WTC11 (cell line): ENCODE results near the gene COX5A. TPM values are rescaled to one million over a fixed set of nuclear protein-coding genes. Genes with fewer than 3 reads are reported as not detected.
"Not testable (repeated sequence)": the region's sequence is repeated elsewhere in the genome, so short reads cannot be mapped to it uniquely, and the experiment has no call there.

Experiments
- ATAC-seq: fragments of 200-7000 bp; cut with Tn5 transposase; 2 replicates; pipeline ENCODE4 v1.10.0; 2021; ENCODE audit warnings: mild to moderate bottlenecking, moderate library complexity
- CTCF ChIA-PET: fragments of 300-600 bp; sonication (Branson Sonifier 250); formaldehyde crosslinking; loops from one replicate; lab custom pipeline; 2021; ENCODE audit warnings: antibody characterized with exemption; lab: Charles Lee
- POLR2A ChIA-PET: fragments of 350-600 bp; sonication (Branson Sonifier 250); formaldehyde crosslinking; loops from one replicate; lab custom pipeline; 2021; ENCODE audit warnings: antibody characterized with exemption; lab: Charles Lee
- DNase-seq: peaks from one replicate; pipeline ENCODE4 v3.0.0; 2021; ENCODE audit warnings: low spot score
- H3K27ac Mint-ChIP-seq: 2 replicates; pipeline ENCODE4 v1.8.0; 2021; ENCODE audit warnings: mixed read lengths
- H3K27me3 Mint-ChIP-seq: 2 replicates; pipeline ENCODE4 v1.8.0; 2021; ENCODE audit warnings: low read depth, mild to moderate bottlenecking, moderate library complexity, mixed read lengths
- H3K36me3 Mint-ChIP-seq: 2 replicates; pipeline ENCODE4 v1.8.0; 2021; ENCODE audit warnings: mixed read lengths
- H3K4me1 Mint-ChIP-seq: 2 replicates; pipeline ENCODE4 v1.8.0; 2022; ENCODE audit warnings: mixed read lengths
- H3K4me3 Mint-ChIP-seq: 2 replicates; pipeline ENCODE4 v1.8.0; 2021; ENCODE audit warnings: mild to moderate bottlenecking, moderate library complexity, mixed read lengths
- H3K9me3 Mint-ChIP-seq: 2 replicates; pipeline ENCODE4 v1.8.0; 2021; ENCODE audit warnings: mixed read lengths
- E2F5 ChIP-seq: sonication (generic); formaldehyde crosslinking; IDR thresholded peaks from 2 replicates; pipeline ENCODE4 v1.8.1; 2022; ENCODE audit warnings: mild to moderate bottlenecking, moderate library complexity, missing genetic modification reagents
- ELF4 ChIP-seq: sonication (generic); formaldehyde crosslinking; IDR thresholded peaks from 2 replicates; pipeline ENCODE4 v1.8.1; 2022; ENCODE audit warnings: low read depth, mild to moderate bottlenecking, moderate library complexity, missing genetic modification reagents
- ESRRA ChIP-seq: sonication (generic); formaldehyde crosslinking; IDR thresholded peaks from 2 replicates; pipeline ENCODE4 v1.8.1; 2022; ENCODE audit warnings: mild to moderate bottlenecking, missing genetic modification reagents, borderline replicate concordance
- FOXJ3 ChIP-seq: sonication (generic); formaldehyde crosslinking; IDR thresholded peaks from 2 replicates; pipeline ENCODE4 v1.9.0; 2021; ENCODE audit warnings: missing genetic modification reagents, mild to moderate bottlenecking, borderline replicate concordance
- HMGA2 ChIP-seq: fragments of 250-450 bp; sonication (Bioruptor Pico); IDR thresholded peaks from 2 replicates; pipeline ENCODE4 v1.4.0; 2021; ENCODE audit warnings: mild to moderate bottlenecking, moderate library complexity
- IRF1 ChIP-seq: sonication (generic); formaldehyde crosslinking; IDR thresholded peaks from 2 replicates; pipeline ENCODE4 v1.8.0; 2023; ENCODE audit warnings: missing genetic modification reagents
- JUN ChIP-seq: sonication (generic); formaldehyde crosslinking; IDR thresholded peaks from 2 replicates; pipeline ENCODE4 v1.8.0; 2023; ENCODE audit warnings: mild to moderate bottlenecking, missing genetic modification reagents
- MLX ChIP-seq: sonication (generic); formaldehyde crosslinking; IDR thresholded peaks from 2 replicates; pipeline ENCODE4 v1.8.1; 2023; ENCODE audit warnings: mild to moderate bottlenecking, missing genetic modification reagents, moderate library complexity
- NFE2L1 ChIP-seq: sonication (generic); formaldehyde crosslinking; IDR thresholded peaks from 2 replicates; pipeline ENCODE4 v1.8.1; 2023; ENCODE audit warnings: missing genetic modification reagents
- NFYB ChIP-seq: sonication (generic); formaldehyde crosslinking; conservative IDR thresholded peaks from 2 replicates; pipeline ENCODE4 v1.8.0; 2022; ENCODE audit warnings: low read depth, missing genetic modification reagents
- NR1H2 ChIP-seq: sonication (generic); formaldehyde crosslinking; IDR thresholded peaks from 2 replicates; pipeline ENCODE4 v1.9.0; 2021; ENCODE audit warnings: mild to moderate bottlenecking, moderate library complexity, missing genetic modification reagents
- PREB ChIP-seq: sonication (generic); formaldehyde crosslinking; IDR thresholded peaks from 2 replicates; pipeline ENCODE4 v1.8.1; 2022; ENCODE audit warnings: mild to moderate bottlenecking, missing genetic modification reagents, moderate library complexity, borderline replicate concordance
- SP1 ChIP-seq: sonication (generic); formaldehyde crosslinking; conservative IDR thresholded peaks from 2 replicates; pipeline ENCODE4 v1.8.1; 2022; ENCODE audit warnings: missing genetic modification reagents
- TCF7 ChIP-seq: sonication (generic); formaldehyde crosslinking; IDR thresholded peaks from 2 replicates; pipeline ENCODE4 v1.8.0; 2022; ENCODE audit warnings: mild to moderate bottlenecking, low read depth, missing genetic modification reagents, moderate library complexity
- ZNF121 ChIP-seq: sonication (generic); formaldehyde crosslinking; IDR thresholded peaks from 2 replicates; pipeline ENCODE4 v1.8.0; 2023; ENCODE audit warnings: missing genetic modification reagents
- ZNF425 ChIP-seq: fragments of 250-450 bp; sonication (Bioruptor Pico); conservative IDR thresholded peaks from 2 replicates; pipeline ENCODE4 v1.9.0; 2021; ENCODE audit warnings: mild to moderate bottlenecking
- ZNF512 ChIP-seq: sonication (generic); formaldehyde crosslinking; IDR thresholded peaks from 2 replicates; pipeline ENCODE4 v1.8.1; 2022; ENCODE audit warnings: missing genetic modification reagents, borderline replicate concordance
- total RNA-seq: library from RNA; stranded (reverse); gene quantifications from 3 replicates; pipeline ENCODE4 v1.2.3, GENCODE V29; 2021

Gene COX5A
- total RNA-seq, 1 experiment from 2014 or later, result 354 TPM

- TF ChIP-seq NR1H2 (CRISPR knock-in tag), result no peak
- no peak for TF ChIP-seq NFYB
Measured at GRCh38 chr15:74888716-74889115, 49.2 kb downstream of the COX5A start (continued).

- CTCF ChIA-PET, result interaction anchor here (1.2 to 1.4 kb wide), 2 partner anchors 14 to 127 kb away, joined by 3 read pairs; no protein-coding TSS in a partner anchor
- H3K4me3 Mint-ChIP-seq, ATAC-seq, H3K27me3 Mint-ChIP-seq, POLR2A ChIA-PET, H3K27ac Mint-ChIP-seq, DNase-seq, H3K9me3 Mint-ChIP-seq: not testable (repeated sequence)
- Mint-ChIP-seq H3K36me3 (peaks cover 16% of the 10 kb centered on the region; the same call in 1 of the 2 replicates), H3K4me1 (peaks cover 22% of the 10 kb centered on the region)
Measured at GRCh38 chr15:74887537-74888193, 50.2 kb downstream of the COX5A start.

- peaks cover 7% of the 10 kb centered on the region; the same call in 1 of the 2 replicates for H3K36me3 Mint-ChIP-seq
- H3K27me3 Mint-ChIP-seq, result peaks cover 8% of the 10 kb centered on the region
- ATAC-seq, result no peak
- TF ChIP-seq ZNF121 (CRISPR knock-in tag), result 0 out of 2 replicates have a peak, but pooled peaks have one; percentile 22
- no peak for TF ChIP-seq ZNF425 (CRISPR knock-in tag)
- TF ChIP-seq, all 79 proteins: peak for 1
- DNase-seq, result no peak
- Mint-ChIP-seq H3K4me3 (no peak overlapping the region), H3K9me3 (peaks cover 6% of the 10 kb centered on the region), H3K27ac (no peak overlapping the region), H3K4me1 (peaks cover 16% of the 10 kb centered on the region)
- POLR2A ChIA-PET, result no interaction called here
- CTCF ChIA-PET, result interaction anchor here (0.6 to 4.2 kb wide), 2 partner anchors 16 to 107 kb away, joined by 3 to 27 read pairs; no protein-coding TSS in a partner anchor
Measured at GRCh38 chr15:74885461-74885860, 52.4 kb downstream of the COX5A start.

- peaks cover 14% of the 10 kb centered on the region for H3K4me1 Mint-ChIP-seq
- H3K27me3 Mint-ChIP-seq, result peaks cover 8% of the 10 kb centered on the region
- no peak overlapping the region for H3K4me3 Mint-ChIP-seq
- H3K27ac Mint-ChIP-seq, result no peak overlapping the region
- CTCF ChIA-PET, result interaction anchor here (0.6 to 4.2 kb wide), 2 partner anchors 17 to 108 kb away, joined by 3 to 27 read pairs; no protein-coding TSS in a partner anchor
- peaks cover 6% of the 10 kb centered on the region for H3K9me3 Mint-ChIP-seq
- DNase-seq (no peak), ATAC-seq (no peak)
- H3K36me3 Mint-ChIP-seq, result peaks cover 5% of the 10 kb centered on the region; the same call in 1 of the 2 replicates
- TF ChIP-seq IRF1, result no peak
- no peak for TF ChIP-seq JUN (CRISPR knock-in tag)
- no peak for TF ChIP-seq MLX (CRISPR knock-in tag)
- no peak for TF ChIP-seq SP1 (CRISPR knock-in tag)
- no peak for TF ChIP-seq ESRRA (CRISPR knock-in tag)
- TF ChIP-seq PREB (CRISPR knock-in tag), result no peak
- no peak for TF ChIP-seq FOXJ3
- no peak for TF ChIP-seq ELF4 (CRISPR knock-in tag)
- TF ChIP-seq NFE2L1 (CRISPR knock-in tag), result no peak
- no peak for TF ChIP-seq E2F5
- TF ChIP-seq TCF7 (CRISPR knock-in tag), result no peak
- TF ChIP-seq HMGA2 (CRISPR knock-in tag), result no peak
- no peak for TF ChIP-seq ZNF512 (CRISPR knock-in tag)
- TF ChIP-seq ZNF121 (CRISPR knock-in tag), result no peak
- POLR2A ChIA-PET, result no interaction called here
Measured at GRCh38 chr15:74884428-74885223, 53.2 kb downstream of the COX5A start.
